Activated CD4-positive, alpha-beta T cell treated with anti-CD3 and anti-CD28 coated beads for 48 hours (primary cell): ENCODE results near the gene KCNIP3.
"Not testable (repeated sequence)": the region's sequence is repeated elsewhere in the genome, so short reads cannot be mapped to it uniquely, and the experiment has no call there.

Experiments used
- DNase-seq: peaks from one replicate; pipeline ENCODE4 v3.0.0-alpha.2; 2020

Gene KCNIP3

DNA sequence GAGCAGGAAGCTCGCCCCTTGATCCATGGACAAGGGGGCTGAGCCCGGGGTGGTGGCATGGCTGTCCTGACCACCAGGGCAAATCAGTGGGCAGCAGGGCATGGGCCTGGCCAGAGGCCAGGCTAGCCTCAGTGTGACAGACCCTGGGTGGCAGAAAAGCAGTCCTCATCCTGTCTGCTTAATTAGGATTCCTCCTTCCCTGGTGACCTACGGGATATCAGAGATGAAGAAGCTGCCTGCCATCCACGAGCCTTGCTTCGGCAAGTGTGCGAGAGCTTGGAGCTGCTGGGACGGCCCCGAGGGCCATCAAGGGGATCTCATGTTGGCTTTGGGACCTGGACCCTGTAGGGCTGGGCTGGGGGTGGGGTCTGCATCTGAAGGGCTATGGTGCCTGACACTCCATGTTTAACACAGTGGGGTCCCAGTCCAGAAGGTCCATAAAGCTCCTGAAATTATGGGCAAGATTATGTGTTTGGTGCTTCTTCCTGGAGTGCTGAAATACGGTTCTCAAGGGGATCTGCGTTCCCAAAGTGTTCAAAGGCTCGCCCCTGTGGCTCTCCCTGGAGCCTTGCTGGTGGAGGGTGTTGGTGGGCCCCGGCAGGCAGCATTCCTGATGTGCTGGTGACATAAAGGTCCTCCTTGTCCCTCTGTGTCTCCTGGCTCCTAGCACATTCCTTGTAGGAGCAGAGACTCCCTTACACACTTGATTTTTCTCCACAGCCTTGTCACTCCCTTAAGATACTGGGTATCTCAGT, 52.6 kb downstream of the KCNIP3 start:
- no peak for DNase-seq

DNA sequence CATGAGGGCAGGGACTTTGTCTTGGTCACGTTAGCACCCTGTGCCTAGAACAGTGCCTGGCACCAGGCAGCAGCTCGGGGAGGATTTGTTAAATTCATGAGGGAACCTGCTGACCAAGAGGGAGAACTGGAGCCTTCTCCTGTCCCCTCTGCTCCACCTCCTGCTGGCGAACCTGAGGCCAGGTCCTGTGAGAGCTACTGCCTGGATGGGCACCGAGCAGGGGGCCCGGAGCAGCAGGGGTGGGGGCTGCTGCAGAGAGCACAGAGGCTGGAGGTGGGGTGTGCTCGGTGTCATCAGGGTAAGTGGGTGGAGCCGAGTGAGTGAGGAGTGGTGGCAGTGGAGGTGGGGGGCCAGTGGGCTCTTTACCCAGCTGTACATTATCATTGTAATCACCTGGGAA, 53.2 kb downstream of the KCNIP3 start:
- DNase-seq: no peak

DNA sequence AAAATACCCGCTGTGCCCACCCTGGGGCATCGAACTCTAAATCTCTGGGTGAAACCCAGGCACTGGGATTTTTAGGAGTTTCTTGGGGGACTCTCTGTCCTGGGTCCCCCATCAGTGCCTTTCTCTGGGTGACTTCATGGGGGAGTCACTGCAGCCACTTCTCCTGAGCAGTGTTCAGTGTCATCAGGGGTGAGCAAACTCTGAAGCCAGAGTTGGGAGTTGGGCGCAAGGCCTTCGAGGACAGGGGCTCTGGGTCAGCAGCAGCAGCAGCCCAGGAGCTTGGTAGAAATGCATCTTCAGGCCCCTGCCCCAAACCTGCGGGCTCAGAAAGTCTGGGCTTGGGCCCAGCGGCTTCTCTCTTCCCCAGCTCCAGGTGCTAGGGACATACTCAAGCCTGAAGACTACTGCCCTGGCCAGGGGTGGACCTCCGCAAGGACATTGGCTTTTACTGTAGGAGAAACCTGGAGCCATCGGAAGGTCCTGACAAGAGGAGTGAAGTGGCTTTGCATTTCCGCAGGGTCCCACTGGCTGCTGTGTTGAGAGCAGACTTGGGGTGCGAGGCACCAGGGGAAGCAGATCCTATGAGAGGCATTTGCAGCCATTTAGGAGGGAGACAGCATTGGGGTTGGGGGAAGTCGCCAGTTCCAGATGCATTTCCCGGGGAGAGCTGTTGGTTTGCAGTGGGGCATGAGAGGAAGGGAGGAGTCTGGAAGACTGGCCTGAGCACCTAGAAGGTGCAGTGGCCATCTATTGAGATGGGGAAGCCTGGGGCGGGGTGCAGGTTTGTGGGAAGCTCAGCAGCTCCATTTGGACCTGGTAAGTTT, 53.8 kb downstream of the KCNIP3 start:
- DNase-seq: no peak

DNA sequence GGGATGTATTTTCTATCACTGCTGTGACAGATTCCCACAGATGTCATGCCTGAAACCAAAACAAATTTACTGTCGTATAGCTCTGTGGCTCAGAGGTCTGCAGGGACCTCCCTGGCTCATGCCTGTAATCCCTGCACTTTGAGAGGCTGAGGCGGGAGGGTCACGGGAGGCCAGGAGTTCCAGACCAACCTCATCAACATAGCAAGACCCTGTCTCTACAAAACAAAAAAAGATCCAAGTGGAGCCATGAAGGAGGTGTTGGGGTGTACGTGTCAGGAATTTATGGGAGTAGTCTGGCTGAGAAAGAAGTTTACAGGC, 54.4 kb downstream of the KCNIP3 start:
- no peak for DNase-seq

DNA sequence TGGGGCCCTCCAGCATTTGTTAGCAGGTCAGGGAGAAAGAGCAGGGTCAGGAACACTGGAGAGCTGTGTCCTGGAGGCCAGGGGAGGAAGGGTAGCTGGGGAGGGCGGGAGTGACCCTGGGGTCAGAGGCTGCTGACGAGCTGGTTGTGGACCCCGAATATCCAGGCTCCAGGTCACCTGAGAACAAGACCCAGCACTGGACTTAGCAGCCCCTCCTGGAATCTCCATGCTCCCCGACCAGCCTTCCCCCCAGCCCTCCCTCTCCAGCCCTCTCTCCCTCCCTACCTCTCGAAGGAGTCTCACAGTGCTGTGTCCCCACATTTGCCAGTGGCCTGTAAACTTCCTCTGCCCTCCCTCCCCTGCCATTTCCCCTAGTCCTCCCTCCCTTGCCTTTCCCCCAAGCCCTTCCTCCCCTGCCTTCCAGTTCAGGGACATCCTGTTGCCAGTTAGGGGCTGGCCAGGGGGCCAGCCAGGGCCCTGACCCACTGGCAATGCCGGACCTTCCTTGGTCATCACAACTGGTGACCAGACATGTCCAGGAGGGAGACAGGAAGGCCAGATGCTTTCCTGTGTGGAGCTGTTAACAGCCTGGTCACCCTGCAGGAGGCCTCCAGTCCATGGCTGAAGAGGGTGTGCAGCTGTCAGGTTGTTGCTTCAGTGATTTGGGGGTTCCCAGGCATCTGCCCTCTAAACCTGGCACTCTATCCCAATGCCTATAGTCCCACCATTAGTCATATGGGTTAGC, 55.3 kb downstream of the KCNIP3 start:
- DNase-seq: no peak

DNA sequence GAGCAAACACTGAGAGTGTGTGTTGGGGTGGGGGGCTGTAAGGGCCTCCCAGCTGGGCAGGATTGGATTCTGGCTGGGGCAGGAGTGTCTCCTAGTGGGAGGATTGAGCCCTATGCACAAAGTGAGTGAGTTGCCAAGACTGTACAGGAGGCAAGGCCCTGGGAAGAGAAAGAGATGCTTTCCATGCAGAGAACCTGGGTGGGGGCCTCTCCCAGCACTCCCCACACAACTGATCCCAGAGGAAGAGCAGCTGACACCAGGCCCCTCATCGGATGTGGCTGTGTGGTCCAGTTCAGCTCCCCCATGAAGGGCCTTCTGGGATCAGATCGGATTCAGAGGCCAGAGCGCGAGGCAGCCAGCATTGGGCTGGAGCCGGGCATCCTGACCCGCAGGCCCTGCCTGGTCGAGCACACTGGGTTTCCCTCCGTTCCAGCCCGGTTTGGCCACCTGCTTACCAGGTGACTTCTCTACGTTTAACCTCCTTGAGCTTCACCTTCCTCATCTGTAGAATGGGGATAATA, 56.0 kb downstream of the KCNIP3 start:
- no peak for DNase-seq

DNA sequence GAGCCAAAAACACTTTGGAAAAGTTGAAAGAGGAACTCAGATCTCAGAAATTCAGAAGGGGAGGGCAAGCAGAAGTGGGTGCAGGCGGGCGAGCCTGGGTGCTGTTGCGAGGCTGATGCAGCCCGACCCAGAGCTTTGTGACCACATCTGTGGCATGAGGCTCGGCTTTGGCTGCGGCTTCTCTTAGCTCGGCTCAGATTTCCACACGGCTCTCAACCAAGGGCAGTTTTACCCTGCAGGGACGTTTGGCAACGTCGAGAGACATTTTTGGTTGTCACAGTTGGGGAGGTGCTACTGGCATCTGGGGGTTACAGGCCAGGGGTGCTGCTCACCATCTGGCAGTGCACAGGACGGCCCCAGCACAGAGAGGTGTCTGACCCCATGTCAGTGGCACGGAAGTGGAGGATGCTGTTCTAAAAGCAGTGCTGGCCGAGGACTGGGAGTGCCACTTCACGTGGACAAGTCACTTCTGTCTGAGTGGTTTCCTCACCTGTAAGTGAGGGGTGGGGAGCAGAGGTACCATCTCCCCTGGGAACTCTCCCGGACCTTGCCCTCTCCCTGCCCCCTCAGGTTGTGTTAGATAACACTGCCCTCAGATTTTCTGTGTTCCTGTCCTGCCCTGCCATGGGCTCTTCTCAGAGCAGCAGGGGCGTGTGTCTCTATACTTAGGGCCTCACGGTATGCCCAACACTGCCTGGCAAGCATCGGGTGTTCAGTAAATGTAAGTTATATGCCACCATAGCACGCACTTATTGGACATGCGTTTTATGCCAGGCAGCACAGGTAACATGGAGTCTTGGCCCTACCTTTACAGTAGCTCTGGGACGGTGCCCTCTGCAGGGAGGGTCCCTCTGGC, 56.7 kb downstream of the KCNIP3 start:
- DNase-seq: no peak

DNA sequence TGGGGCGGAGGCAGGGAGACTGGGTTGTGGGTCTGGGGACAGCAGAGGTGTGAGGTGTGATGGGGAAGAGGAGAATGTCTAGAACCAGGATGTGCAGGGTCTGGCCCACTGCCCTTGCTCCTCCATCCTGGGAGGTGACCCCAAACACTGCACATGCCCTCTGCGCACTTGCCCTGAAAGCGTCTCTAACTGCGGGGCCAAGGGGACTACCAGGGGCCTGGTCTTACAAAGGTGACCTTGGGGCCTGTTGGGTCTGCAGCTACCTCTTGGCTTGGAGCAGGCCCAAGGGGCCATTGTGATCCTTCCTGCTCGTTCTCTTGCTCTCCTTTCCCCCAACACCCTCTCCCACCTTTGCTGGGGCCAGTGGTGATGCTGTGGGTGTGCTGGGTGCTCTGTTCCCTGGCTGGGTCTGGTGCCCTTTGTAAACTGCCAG, 57.3 kb downstream of the KCNIP3 start:
- DNase-seq: no peak

DNA sequence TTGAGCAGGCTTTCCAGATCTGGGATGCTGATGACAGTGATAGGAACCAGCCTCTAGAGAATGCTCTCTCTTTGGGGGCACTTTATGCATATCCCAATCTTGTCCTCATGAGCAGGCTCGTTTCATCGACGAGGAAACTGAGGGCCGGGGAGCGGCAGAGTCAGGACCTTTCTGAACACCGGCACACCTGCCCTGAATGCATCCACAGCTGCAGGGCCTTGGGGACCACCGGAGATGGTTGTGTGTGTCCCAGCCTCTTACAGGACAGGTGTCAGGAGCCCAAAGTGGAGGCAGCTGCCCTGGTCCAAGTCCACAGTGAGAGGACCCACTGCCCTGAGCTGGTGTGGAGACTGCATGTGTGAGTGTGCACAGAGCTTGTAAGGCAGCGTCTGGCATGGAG, 57.8 kb downstream of the KCNIP3 start:
- no peak for DNase-seq

DNA sequence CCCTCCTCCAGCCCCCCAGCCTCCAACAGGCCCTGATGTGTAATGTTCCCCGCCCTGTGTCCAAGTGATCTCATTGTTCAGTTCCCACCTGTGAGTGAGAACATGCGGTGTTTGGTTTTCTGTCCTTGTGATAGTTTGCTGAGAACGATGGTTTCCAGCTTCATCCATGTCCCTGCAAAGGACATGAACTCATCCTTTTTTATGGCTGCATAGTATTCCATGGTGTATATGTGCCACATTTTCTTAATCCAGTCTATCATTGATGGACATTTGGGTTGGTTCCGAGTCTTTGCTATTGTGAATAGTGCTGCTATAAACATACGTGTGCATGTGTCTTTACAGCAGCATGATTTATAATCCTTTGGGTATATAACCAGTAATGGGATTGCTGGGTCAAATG, 58.3 kb downstream of the KCNIP3 start:
- DNase-seq: not testable (repeated sequence)

DNA sequence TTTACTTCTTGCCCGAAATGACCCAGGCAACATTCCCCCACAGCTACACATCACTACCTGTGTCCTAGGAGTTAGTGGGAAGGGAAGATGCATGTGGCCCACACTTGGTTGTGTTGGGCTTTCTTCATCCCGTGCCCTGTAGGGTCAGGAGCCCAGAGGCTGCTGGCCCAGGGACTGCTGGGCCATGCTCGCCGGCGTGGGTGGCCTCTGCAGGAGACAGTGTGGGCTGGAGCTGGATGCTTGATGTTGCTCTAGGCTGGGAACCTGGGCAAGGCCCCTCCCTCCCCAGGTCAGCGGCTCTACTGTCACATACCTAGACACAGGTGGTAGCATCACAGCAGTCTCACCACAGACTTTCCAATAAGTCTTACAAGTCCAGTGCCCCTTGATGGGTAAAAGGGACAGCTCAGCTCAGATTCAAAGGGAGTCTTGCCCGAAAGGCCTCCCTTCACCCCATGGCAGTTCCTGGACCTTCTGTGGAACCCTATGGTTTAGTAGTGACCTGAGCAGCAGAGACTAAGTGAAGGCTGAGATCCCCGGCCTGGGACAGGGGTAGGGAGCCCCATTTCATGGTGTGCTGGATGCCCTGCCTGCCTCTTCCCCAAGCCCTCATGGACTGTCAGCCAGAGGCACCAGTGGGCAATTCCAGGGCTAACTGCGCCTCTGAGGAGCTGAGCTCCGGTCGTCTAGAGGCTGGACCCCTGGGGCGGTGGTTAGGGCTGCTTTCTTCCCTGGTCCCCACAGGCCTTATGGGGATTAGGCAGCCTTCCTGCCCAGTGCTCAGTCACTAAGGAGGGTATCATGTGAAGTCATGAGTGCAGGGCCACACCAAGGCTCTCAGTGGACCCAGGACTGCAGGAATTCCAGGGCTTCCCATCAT, 59.9 kb downstream of the KCNIP3 start:
- no peak for DNase-seq

DNA sequence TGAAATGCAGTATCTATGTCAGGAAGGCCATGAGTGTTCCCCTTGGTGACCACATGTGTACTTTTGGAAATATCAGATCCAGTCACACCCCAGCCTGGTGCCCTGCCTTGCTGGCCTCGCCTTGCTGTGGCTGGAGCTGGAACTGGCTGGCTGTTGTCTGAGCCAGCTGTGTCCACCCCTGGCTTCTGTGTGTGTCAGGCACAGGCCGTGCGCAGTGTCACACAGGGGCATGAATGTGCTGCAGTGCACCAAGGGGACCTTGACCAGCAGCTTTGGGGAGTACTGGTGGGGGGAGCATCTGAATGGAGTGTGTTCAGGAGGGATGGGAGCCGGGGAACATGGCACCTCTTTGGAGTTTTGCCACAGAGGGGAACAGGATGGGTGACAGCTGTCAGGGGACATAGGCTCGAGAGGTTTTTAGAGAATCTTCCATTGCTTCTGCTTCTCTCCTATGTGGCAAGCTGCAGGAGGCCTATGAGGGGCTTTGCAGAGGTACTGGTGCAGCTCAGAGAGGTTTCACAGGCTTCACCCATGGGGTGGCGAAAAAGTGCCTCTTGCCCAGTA, 60.7 kb downstream of the KCNIP3 start:
- DNase-seq: no peak

DNA sequence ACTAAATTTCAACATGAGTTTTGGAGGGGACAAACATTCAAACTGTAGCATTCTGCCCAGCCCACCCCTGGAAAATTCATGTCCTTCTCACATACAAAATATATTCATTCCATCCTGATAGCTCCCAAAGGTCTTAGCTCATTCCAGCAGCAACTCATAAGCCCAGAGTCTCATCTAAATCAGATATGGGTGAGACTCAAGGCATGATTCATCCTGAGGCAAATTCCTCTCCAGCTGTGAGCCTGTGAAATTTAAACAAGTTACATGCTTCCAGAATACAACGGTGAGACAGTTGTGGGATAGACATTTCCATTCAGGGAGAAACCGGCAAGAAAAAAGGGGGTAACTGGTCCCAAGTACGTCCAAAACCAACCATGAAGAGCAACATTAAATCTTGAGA, 61.9 kb downstream of the KCNIP3 start:
- no peak for DNase-seq

DNA sequence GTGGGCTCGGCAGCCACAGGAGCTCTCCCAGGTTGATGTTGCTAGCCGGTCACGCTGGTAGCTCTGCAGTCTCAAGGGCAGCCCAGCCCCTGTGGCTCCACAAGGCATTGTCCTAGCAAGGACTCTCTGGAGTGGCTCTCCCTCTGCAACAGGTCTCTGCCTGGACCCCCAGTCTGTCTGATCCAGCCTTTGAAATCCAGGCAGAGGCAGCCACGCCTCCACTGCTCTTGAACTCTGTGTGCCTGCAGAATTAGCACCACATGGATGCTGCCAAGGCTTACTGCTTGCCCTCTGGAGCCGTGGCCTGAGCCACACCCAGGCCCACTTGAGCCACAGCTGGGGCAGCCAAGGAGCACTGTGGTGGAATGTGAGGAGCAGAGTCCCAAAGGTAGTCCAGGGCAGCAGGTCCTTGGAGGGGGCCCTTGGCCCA, 62.4 kb downstream of the KCNIP3 start:
- no peak for DNase-seq

DNA sequence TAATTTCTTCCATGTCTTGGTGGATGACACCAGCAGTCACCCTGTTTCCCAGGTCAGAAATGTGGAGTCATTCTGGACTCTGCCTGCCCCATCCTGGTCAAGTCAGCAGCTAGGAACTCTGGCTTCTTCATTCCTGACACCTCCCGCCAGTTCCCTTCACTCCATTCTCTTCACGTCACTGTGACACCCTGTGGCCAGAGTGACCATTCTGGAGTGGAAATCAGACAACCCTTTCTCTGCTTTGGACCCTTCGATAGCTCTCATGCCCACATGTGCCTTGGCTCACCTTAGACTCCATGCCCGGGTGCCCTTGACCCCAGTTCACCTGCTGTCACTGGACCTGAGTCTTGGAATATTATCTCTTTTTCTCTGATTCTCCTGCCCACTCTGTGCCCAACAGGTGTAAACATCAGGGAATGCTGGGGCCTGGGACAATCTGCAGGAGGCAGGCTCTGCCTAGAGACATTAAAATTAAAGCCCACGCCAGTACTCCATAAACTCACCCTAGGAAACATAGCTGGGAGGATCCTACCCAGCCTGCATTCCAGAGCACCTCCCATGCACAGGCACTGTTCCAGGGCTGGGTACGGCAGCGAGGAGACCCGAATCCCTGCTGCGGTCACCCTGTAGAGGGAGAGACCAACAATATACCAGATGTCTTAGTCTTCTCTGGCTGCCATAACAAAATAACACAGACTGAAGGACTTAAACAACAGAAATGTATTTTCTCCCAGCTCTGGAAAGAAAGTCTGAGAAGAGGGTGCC, 64.3 kb downstream of the KCNIP3 start:
- no peak for DNase-seq

DNA sequence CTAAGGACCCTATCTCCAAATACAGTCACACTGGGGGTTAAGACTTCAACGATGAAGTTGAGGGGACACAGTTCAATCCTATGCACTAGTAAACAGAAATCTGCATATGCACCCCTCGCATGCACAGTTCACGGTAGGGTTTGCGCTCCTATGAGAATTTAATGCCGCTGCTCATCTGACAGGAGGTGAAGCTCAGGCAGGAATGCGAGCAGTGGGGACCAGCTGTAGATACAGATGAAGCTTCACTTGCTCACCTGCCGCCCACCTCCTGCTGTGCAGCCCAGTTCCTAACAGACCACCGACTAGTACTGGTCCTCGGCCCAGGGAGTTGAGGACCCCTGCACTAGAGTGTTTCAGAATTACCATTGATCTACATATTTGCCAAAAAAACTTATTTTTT, 65.3 kb downstream of the KCNIP3 start:
- DNase-seq: no peak

DNA sequence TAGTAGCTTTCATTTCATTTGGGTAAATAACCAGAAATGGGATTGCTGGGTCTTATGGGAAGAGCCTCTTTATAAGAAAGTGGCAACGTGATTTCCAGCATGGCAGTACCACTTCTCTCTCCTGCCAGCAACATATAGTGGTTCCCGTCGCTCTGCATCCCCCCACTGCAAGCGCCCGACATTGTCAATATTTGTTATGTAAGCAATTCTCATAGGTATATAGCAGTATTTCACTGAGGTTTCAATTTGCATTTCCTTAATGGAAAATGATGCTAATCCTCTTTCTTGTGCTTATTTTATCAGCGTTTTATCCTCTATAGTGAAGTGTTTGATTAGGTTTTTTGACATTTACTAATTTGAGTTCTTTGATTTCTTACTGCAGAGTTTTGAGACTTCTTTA, 69.4 kb downstream of the KCNIP3 start:
- no peak for DNase-seq

DNA sequence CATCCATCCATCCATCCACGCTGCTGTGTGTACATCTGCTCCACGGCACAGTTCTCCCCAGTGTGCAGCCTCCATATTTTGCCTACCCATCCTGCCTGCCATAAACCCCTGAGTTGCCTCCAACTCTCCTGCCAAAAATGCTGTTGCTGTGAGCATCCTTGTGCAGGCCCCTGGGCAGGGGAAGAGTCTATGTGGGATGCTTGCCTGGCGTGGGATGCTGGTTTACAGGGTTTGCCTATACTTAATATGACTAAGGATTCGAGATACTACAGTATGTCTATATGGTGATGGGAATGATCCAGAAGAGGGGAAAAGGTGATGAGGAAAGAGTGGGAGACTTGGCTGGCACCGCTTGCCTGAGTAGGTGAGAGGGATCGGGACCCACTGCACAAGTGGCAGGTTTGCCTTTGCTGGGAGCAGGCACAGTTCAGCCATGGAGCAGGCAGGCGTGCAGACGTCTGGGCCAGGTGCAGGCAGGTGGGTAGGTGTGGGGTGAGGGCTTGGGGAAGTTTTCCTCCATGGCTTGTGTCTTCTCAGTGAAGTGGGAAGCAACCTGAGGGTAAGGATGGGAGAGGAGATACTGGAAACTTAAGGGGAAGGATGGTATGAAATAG, 75.2 kb downstream of the KCNIP3 start:
- no peak for DNase-seq

DNA sequence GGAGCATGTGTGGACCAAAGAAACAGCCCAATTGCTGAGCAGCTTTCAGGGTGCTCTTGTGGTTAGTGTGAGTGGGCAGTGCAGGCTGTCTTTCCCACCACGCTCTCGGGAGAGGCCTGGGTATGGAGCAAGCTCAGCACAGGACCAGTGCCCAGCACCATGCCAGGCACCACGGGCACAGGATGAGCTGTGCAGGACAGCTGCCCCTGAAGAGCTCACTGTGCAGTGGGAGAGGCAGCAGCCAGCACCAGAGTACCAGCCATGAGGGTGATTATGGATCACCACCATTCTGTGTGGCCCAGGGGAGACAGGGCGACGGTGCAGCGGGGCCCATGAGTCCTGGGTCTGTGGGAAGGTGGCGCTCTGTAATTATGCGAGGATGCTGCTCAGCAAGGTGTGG, 75.7 kb downstream of the KCNIP3 start:
- DNase-seq: no peak

DNA sequence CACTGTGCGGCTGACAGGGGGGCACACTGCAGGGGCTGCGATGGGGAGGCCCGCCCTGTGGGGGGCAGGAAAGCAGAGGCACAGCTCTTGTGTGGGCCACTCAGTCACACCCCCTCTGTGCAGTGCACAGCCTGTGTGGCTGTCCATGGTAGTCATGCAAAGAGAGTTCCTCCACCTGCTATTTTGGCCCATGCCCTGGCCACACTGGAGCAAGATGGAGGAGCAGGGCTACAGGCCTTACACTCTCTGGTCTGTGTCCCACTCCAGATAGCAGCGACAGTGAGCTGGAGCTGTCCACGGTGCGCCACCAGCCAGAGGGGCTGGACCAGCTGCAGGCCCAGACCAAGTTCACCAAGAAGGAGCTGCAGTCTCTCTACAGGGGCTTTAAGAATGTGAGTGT, 76.9 kb downstream of the KCNIP3 start:
- no peak for DNase-seq
